HS-27A (cell line): Measurements from ENCODE around the gene GRID1.
"Not testable (repeated sequence)": the region's sequence is repeated elsewhere in the genome, so short reads cannot be mapped to it uniquely, and the experiment has no call there.

Experiments
- DNase-seq: peaks from one replicate; pipeline ENCODE4 v3.0.0-alpha.2; 2012; ENCODE audit warnings: low read depth, missing footprints

GRID1 gene

GRCh38 chr10:85791818-85792532 lies 574.6 kb downstream of the GRID1 start:
- no peak for DNase-seq

GRCh38 chr10:85789982-85790789 lies 576.4 kb downstream of the GRID1 start:
- no peak for DNase-seq

GRCh38 chr10:85789125-85789524 lies 577.5 kb downstream of the GRID1 start:
- DNase-seq, result no peak

GRCh38 chr10:85788570-85788969 lies 578.0 kb downstream of the GRID1 start:
- DNase-seq, result no peak

DNA sequence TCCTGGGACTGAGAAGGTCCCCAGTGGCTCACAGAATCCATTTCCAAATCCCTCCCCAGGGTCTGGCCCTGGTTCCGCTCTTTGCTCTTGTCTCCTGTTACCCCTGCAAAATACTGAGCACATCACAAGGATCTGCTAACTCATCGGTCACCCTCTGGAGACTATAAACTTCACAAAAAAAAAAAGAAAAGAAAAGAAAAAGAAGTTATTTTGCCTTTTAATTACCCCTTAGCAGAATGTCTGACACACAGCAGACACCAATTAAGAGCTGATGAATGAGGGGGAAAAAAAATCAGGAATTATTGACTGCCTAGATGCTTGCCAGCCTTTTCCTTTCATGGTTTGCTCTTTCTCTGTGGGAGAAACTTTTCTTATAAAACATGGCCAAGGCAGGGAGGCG lies 578.7 kb downstream of the GRID1 start:
- DNase-seq, result no peak

DNA sequence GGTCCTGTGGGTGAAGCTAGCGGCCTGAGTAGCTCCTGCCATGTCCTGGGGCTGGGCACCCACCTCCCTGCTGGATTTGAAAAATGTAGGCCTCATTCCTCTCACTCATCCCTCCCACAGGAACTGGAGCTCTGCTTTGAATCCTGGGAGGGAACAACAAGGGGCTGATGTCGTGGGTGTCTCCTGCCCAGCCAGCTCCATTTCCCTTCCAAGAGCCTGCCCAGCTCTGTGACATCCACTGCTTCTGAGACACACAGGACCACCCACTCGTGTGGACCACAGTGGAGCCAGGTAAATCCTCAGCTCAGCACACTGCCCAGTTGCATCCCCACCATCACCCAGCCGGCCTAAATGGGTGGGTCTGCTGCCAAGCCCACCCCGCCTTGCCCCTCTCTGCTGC lies 579.2 kb downstream of the GRID1 start:
- no peak for DNase-seq

DNA sequence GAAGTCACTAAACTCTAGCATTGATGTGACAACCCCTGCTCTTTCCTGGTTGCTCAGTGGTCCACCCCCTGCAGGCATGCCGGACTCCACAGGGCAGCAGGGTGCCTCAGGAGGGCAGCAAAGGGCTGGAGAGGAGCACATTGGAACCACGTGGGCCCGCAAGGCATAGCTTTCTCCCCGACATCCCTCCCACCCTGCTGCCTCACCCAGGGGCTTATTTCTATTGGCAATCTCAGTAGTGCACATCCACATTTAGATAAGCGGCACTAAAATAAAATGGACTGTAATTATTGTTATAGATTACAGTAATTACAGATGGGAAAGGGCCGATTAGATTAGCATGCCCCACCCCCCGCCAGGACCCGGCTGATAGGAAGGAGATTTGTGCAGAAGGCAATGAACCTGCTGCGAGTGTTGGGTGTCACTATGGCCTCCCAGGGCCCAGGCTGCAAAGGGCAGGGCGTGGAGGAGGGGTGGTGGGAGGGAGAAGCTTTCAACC lies 580.1 kb downstream of the GRID1 start:
- no peak for DNase-seq

- no peak for DNase-seq
Observed at GRCh38 chr10:85784792-85785191, 581.8 kb downstream of the GRID1 start.

DNA sequence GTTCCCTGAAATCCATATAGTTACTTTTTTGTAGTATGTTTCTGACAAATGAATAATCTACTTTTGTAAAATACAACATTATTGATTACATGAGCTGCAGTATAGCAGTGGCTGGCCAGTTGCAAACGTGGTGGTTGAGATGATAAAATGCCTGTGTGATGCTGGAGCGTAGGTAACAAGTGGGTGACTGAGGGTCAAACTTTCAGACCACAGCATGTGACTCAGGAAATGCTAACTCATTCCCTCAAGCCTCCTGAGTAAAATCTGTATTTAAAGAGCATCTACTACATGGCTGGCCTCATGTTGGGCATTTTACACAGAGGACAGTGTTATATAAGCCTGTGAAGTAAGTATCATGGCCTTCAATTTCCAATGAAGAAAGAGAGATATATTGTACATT lies 585.2 kb downstream of the GRID1 start:
- DNase-seq, result no peak

GRCh38 chr10:85778074-85778473 lies 588.5 kb downstream of the GRID1 start:
- no peak for DNase-seq

DNA sequence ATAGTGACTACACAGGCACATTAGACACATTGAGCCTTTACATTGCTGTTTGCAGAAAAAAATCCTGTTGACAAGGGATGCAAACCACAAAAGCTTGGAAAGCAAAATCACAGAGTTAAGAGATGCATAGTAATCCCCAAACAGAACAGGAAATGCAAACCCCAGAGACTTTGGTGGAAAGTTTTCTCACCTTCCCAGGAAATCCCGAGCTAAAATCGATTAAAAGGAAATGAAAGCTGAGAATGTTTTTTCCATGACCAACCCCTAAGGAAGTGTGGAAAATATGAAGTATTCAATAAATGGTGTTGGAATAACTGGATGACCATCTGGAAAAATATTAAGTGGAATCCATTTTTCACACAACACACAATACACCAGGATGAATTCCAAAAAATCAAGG lies 598.7 kb downstream of the GRID1 start:
- no peak for DNase-seq

GRCh38 chr10:85764108-85764507 lies 602.5 kb downstream of the GRID1 start:
- DNase-seq, result no peak

DNA sequence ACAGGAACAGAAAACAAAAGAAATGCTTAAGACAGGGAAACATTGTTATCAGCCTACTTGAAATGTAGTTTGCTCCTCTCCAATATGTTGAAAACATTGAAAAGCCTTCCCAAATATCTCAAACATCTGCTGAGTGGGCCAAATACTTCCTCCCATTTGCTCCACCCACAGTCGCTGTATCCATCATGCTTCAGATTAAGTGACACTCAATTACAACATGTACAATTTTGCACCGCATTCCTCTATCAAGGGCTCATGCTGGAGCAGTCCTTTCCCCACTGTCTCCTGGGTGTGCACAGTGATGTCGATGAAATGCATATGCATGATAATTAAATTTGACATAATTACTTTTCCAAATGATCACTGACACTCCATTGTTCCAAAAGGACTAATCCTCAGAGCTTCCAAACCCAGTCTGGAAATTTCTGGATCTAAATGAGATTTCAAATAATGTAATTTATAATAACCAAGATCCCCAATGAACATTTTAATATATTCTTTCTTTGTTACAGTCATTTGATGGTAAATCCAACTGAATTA lies 604.6 kb downstream of the GRID1 start:
- no peak for DNase-seq

- DNase-seq, result no peak
Observed at GRCh38 chr10:85741626-85742300, 624.8 kb downstream of the GRID1 start.

DNA sequence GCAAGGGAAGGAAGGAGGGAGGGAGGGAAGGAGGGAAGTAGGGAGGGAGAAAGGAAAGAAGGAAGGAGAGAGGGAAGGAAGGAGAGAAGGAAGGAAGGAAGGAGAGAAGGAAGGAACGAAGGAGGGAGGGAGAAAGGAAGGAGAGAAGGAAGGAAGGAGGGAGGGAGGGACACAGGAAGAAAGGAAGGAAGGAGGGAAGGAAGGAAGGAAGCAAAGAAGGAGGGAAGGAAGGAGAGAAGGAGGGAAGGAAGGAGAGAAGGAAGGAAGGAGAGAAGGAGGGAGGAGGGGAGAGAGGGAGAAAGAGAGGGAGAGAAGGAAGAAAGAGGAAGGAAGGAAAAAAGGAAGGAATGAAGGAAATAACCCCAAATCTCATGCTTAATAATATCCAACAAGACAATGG lies 630.6 kb downstream of the GRID1 start:
- no peak for DNase-seq

DNA sequence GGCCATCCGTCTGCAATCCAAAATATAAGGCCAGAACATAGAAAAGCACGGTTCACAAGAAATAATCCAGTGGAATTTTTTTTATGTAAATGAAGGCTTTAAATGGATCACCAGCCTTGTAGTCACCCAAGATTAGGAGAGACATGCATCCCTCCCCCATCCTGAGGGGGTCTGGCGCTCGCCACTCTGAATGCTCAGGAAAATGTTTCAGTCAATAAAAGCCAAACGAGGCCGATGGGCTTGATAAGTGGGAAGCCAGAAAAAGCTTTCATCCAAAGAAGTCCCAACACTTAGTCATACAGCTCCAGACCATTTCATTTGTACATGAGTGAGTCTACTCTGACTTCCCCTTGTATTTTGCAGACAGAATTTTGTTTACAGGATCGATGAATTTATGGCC lies 631.8 kb downstream of the GRID1 start:
- no peak for DNase-seq

DNA sequence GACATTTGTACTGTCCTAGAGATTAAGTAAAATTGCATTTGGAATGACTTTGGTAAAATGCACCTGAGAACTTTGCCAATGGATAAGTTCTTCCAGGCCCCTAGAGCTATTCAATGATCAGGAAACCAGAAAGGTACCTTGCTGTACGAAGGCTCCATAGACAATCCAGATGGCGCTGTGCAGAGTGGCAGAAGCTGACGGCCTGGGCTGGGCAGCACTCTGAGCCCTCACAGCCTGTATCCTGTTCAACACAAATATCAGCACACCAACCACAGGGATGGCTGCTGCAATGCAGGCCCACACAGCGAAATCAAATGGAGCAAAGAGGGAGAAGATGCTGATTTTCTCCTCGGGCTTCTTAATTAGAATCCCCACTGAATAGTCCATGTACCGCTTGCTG lies 642.4 kb downstream of the GRID1 start:
- DNase-seq, result no peak

DNA sequence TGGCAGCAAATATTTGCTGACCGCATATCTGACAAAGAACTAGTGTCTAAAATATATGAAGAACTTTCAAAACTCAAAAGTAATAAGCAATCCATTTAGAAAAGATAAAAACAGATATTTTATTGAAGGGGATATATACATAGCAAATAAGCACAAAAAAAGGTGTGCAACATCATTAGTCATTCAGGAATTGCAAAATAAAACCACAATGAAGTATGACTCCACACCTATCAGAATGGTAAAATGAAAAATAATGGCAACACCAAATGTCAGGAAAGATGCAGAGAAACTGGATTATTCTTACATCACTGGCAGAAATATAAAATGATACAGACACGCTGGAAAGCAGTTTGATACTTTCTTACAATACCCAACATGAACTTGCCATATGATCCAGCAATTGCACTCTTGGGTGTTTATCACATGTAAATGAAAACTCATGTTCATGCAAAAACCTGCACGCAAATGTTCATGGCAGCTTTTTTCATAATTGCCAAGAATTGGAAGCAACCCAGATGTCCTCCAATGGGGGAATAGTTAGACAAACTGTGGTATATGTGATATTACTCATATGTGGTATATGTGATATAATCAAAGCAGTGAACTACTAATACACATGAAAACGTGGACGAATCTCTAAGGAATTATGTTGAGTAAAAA lies 645.5 kb downstream of the GRID1 start:
- no peak for DNase-seq

GRCh38 chr10:85719408-85719807 lies 647.2 kb downstream of the GRID1 start:
- no peak for DNase-seq

GRCh38 chr10:85713885-85714284 lies 652.7 kb downstream of the GRID1 start:
- no peak for DNase-seq

- DNase-seq, result no peak
Observed at GRCh38 chr10:85702768-85703167, 663.8 kb downstream of the GRID1 start.

GRCh38 chr10:85699066-85699465 lies 667.5 kb downstream of the GRID1 start:
- DNase-seq, result not testable (repeated sequence)
